A549 (cell line): ENCODE measurements around the gene CHI3L1. TPM values are rescaled to one million over a fixed set of nuclear protein-coding genes. Genes with fewer than 3 reads are reported as not detected.

Experiments
- ATAC-seq, 2 experiments: fragments of 200-7000 bp in 1 of 2; fragments of >200 bp in 1 of 2; cut with Nextera tagmentation in 1 of 2; cut with Tn5 transposase in 1 of 2; 3 replicates each; pipeline versions ENCODE4 v1.8.0 to v1.9.1; 2018 to 2020; ENCODE audit warnings: mild to moderate bottlenecking in 1 of 2, moderate library complexity in 1 of 2
- CTCF ChIA-PET: fragments of 300-600 bp; sonication (Branson Sonifier 250); formaldehyde crosslinking; extraction: SDS; loops from one replicate; lab custom pipeline; 2021; ENCODE audit warnings: antibody characterized with exemption, inconsistent platforms; lab: Yijun Ruan, JAX
- POLR2A ChIA-PET: fragments of 350-600 bp; formaldehyde crosslinking; extraction: SDS; loops from one replicate; lab custom pipeline; 2021; ENCODE audit warnings: antibody characterized with exemption, inconsistent platforms; lab: Yijun Ruan, JAX
- DNase-seq, 2 experiments: peaks; one replicate each; pipeline versions ENCODE4 v3.0.0 to v3.0.0-alpha.2; 2011 to 2016; ENCODE audit warnings: low read depth in 1 of 2, low spot score in 1 of 2
- FAIRE-seq: peaks from 2 replicates; lab custom pipeline; 2011; peaks lifted over from hg19 to GRCh38; lab: Jason Lieb, UNC
- H3K27ac ChIP-seq, 2 experiments: fragments of >200 bp; sonication (Bioruptor Twin); formaldehyde crosslinking; 3 replicates each; pipeline ENCODE4 v1.5.1; 2016 to 2017
- H3K4me1 ChIP-seq: fragments of >200 bp; sonication (Bioruptor Twin); formaldehyde crosslinking; 3 replicates; pipeline ENCODE4 v1.6.1; 2016
- H3K4me2 ChIP-seq: fragments of >200 bp; sonication (Bioruptor Twin); formaldehyde crosslinking; 3 replicates; pipeline ENCODE4 v1.6.1; 2016
- H3K4me3 ChIP-seq: fragments of >200 bp; sonication (Bioruptor Twin); formaldehyde crosslinking; 3 replicates; pipeline ENCODE4 v1.5.1; 2016
- H3K9me3 ChIP-seq: fragments of >200 bp; sonication (Bioruptor Twin); formaldehyde crosslinking; 3 replicates; pipeline ENCODE4 v1.6.1; 2016
- CEBPB ChIP-seq, 2 experiments: fragments of >200 bp in 1 of 2; sonication (Bioruptor Twin) in 1 of 2; formaldehyde crosslinking in 1 of 2; IDR thresholded peaks; 2 replicates each; pipeline ENCODE4 v1.6.1; 2012 to 2016
- EHF ChIP-seq: fragments of 250-450 bp; sonication (Bioruptor Pico); IDR thresholded peaks from 2 replicates; pipeline ENCODE4 v1.5.0; 2020; ENCODE audit warnings: mild to moderate bottlenecking
- EP300 ChIP-seq, 2 experiments: fragments of >200 bp; sonication (Bioruptor Twin); formaldehyde crosslinking; IDR thresholded peaks; 2 replicates in 1 of 2; 3 replicates in 1 of 2; pipeline ENCODE4 v1.6.1; 2016 to 2017
- HDAC2 ChIP-seq: fragments of 200-600 bp; sonication (generic); IDR thresholded peaks from 2 replicates; pipeline ENCODE4 v1.6.1; 2016
- HES2 ChIP-seq: fragments of >200 bp; sonication (Bioruptor Twin); formaldehyde crosslinking; IDR thresholded peaks from 2 replicates; pipeline ENCODE4 v1.6.1; 2016
- HEYL ChIP-seq: fragments of 250-450 bp; sonication (Bioruptor Pico); IDR thresholded peaks from 2 replicates; pipeline ENCODE4 v1.8.0; 2021; ENCODE audit warnings: mild to moderate bottlenecking, moderate library complexity
- HMGXB4 ChIP-seq: fragments of 250-450 bp; sonication (Bioruptor Pico); IDR thresholded peaks from 2 replicates; pipeline ENCODE4 v1.5.0; 2021; ENCODE audit warnings: mild to moderate bottlenecking, moderate library complexity, borderline replicate concordance
- PBX3 ChIP-seq: IDR thresholded peaks from 2 replicates; pipeline ENCODE4 v1.6.1; 2012
- PHF8 ChIP-seq: fragments of 200-600 bp; sonication (generic); IDR thresholded peaks from 2 replicates; pipeline ENCODE4 v1.6.1; 2016; ENCODE audit warnings: low read depth, mild to moderate bottlenecking, antibody characterized with exemption, moderate library complexity, borderline replicate concordance
- RAD21 ChIP-seq, 2 experiments: fragments of >200 bp in 1 of 2; sonication (Bioruptor Twin) in 1 of 2; formaldehyde crosslinking in 1 of 2; IDR thresholded peaks in 1 of 2; conservative IDR thresholded peaks in 1 of 2; 2 replicates in 1 of 2; 3 replicates in 1 of 2; pipeline ENCODE4 v1.6.1; 2012 to 2018; ENCODE audit warnings: inconsistent platforms in 1 of 2
- TFCP2L1 ChIP-seq: fragments of 250-450 bp; sonication (Bioruptor Pico); IDR thresholded peaks from 2 replicates; pipeline ENCODE4 v1.5.0; 2021; ENCODE audit warnings: mild to moderate bottlenecking
- USF2 ChIP-seq: fragments of 450-650 bp; IDR thresholded peaks from 2 replicates; pipeline ENCODE4 v1.6.1; 2014; ENCODE audit warnings: antibody characterized with exemption
- ZC3H11A ChIP-seq: fragments of 450-650 bp; IDR thresholded peaks from 2 replicates; pipeline ENCODE4 v1.6.1; 2014; ENCODE audit warnings: antibody characterized with exemption, mild to moderate bottlenecking
- WGBS: methylation state at CpG from one replicate; pipeline ENCODE4 v1.1.6; 2017; ENCODE audit errors: missing lambda C conversion rate; 5-methylcytosine and 5-hydroxymethylcytosine counted together
- polyA plus RNA-seq, 4 experiments: library from polyadenylated mRNA; depleted of rRNA in 3 of 4; stranded (reverse); fragments of >200 nt; fragmentation: RNase III in 1 of 4; extraction: RNeasy Plus Mini Kit Qiagen cat#74134 plus additional on column Dnase treatment in 1 of 4; gene quantifications; 2 replicates in 3 of 4; 3 replicates in 1 of 4; pipeline ENCODE4 v1.2.3, GENCODE V29; 2011 to 2017

Gene CHI3L1
- polyA plus RNA-seq, 2 of the 4 experiments (the other 2 are of a cell fraction), result 0.04 TPM; not detected in 1

- peaks cover 32% of the 10 kb centered on the region; the same call in 2 of the 3 replicates for H3K4me1 ChIP-seq
- no peak overlapping the region for H3K4me3 ChIP-seq
- H3K27ac ChIP-seq, result no peak overlapping the region
- H3K4me2 ChIP-seq, result no peak overlapping the region
- no peak for TF ChIP-seq CEBPB (IDR thresholded peaks at IDR 0.05)
- no peak for TF ChIP-seq PHF8
- no peak for TF ChIP-seq USF2
- TF ChIP-seq ZC3H11A, result no peak
- no peak for TF ChIP-seq RAD21 (conservative IDR thresholded peaks at IDR 0.05 in 1 of 2, IDR thresholded peaks at IDR 0.05 in 1 of 2)
- no peak for TF ChIP-seq EHF (CRISPR knock-in tag)
- no peak for TF ChIP-seq HEYL
- TF ChIP-seq, all 56 proteins: peak for 0
- no peaks in the 10 kb centered on the region for H3K9me3 ChIP-seq
- no peak for DNase-seq
- FAIRE-seq, result no peak
- ChIA-PET CTCF (interaction anchor here (0.8 to 9.0 kb wide), 8 partner anchors 9 to 136 kb away, joined by 3 to 91 read pairs (median 5); no protein-coding TSS in a partner anchor), POLR2A (no interaction called here)
- 77% methylated on average over 9 of the region's 9 CpGs for WGBS
- ATAC-seq, result no peak
These were observed 54.8 kb downstream of the CHI3L1 start for GRCh38 chr1:203131548-203132200.

GRCh38 chr1:203130358-203130985 lies 56.0 kb downstream of the CHI3L1 start:
- Histone ChIP-seq H3K4me1 (peaks cover 31% of the 10 kb centered on the region; the same call in 2 of the 3 replicates), H3K4me2 (no peak overlapping the region)
- WGBS, result 88% methylated on average over 3 of the region's 3 CpGs
- POLR2A ChIA-PET, result no interaction called here
- TF ChIP-seq PBX3 (no peak), HES2 (no peak), HMGXB4 (CRISPR knock-in tag) (no peak), HDAC2 (no peak), TFCP2L1 (CRISPR knock-in tag) (no peak)
- TF ChIP-seq, all 56 proteins: peak for 0
- no peak overlapping the region for H3K27ac ChIP-seq
- CTCF ChIA-PET, result interaction anchor here (0.5 to 9.0 kb wide), 10 partner anchors 8 to 530 kb away, joined by 3 to 91 read pairs (median 5); no protein-coding TSS in a partner anchor
- no peak overlapping the region for H3K4me3 ChIP-seq
- DNase-seq (no peak), ATAC-seq (no peak), FAIRE-seq (no peak)
- H3K9me3 ChIP-seq, result no peaks in the 10 kb centered on the region

- ChIA-PET CTCF (interaction anchor here (0.8 to 9.0 kb wide), 10 partner anchors 9 to 446 kb away, joined by 3 to 91 read pairs (median 5); no protein-coding TSS in a partner anchor), POLR2A (no interaction called here)
- Histone ChIP-seq H3K4me1 (peaks cover 26% of the 10 kb centered on the region; the same call in 1 of the 3 replicates), H3K4me2 (no peak overlapping the region), H3K4me3 (no peak overlapping the region)
- WGBS, result 52% methylated on average over 7 of the region's 7 CpGs
- no peak for DNase-seq
- FAIRE-seq, result no peak
- no peak for ATAC-seq
- TF ChIP-seq EP300 (IDR thresholded peaks at IDR 0.05), result no peak
- TF ChIP-seq, all 56 proteins: peak for 0
- H3K9me3 ChIP-seq, result no peaks in the 10 kb centered on the region
- no peak overlapping the region for H3K27ac ChIP-seq
These were observed 56.8 kb downstream of the CHI3L1 start for GRCh38 chr1:203129501-203130231.

Other genes starting within 250 kb of the CHI3L1 start
- 131 and 149 TPM in 2 replicates for gene ADIPOR1, start 228.4 kb downstream of the CHI3L1 start, polyA plus RNA-seq (2011; rRNA removed)
- 51.4 to 56.4 TPM (median 55.2 TPM) in 3 replicates for gene ADIPOR1, start 228.4 kb downstream of the CHI3L1 start, polyA plus RNA-seq (2017; fragmentation: RNase III; extraction: RNeasy Plus Mini Kit Qiagen cat#74134 plus additional on column Dnase treatment)
- 15.9 and 19.0 TPM in 2 replicates for gene CYB5R1, start 219.4 kb downstream of the CHI3L1 start, polyA plus RNA-seq (2011; rRNA removed)
- gene CYB5R1, start 219.4 kb downstream of the CHI3L1 start, polyA plus RNA-seq (2017; fragmentation: RNase III; extraction: RNeasy Plus Mini Kit Qiagen cat#74134 plus additional on column Dnase treatment), result 16.5 to 19.3 TPM (median 19.3 TPM) in 3 replicates
- gene TMEM183A, start 179.3 kb downstream of the CHI3L1 start, polyA plus RNA-seq (2011; rRNA removed), result 114 and 123 TPM in 2 replicates
- 46.3 to 49.4 TPM (median 48.4 TPM) in 3 replicates for gene TMEM183A, start 179.3 kb downstream of the CHI3L1 start, polyA plus RNA-seq (2017; fragmentation: RNase III; extraction: RNeasy Plus Mini Kit Qiagen cat#74134 plus additional on column Dnase treatment)
- gene PPFIA4, start 160.2 kb downstream of the CHI3L1 start, polyA plus RNA-seq (2011; rRNA removed), result 0.47 and 1.0 TPM in 2 replicates
- 0.33 to 0.63 TPM (median 0.44 TPM) in 3 replicates for gene PPFIA4, start 160.2 kb downstream of the CHI3L1 start, polyA plus RNA-seq (2017; fragmentation: RNase III; extraction: RNeasy Plus Mini Kit Qiagen cat#74134 plus additional on column Dnase treatment)
- not detected in 2 replicates for gene MYOG, start 100.7 kb downstream of the CHI3L1 start, polyA plus RNA-seq (2011; rRNA removed)
- gene MYOG, start 100.7 kb downstream of the CHI3L1 start, polyA plus RNA-seq (2017; fragmentation: RNase III; extraction: RNeasy Plus Mini Kit Qiagen cat#74134 plus additional on column Dnase treatment), result not detected in 3 replicates
- gene ADORA1, start 59.0 kb downstream of the CHI3L1 start, polyA plus RNA-seq (2011; rRNA removed), result 0.48 and 0.50 TPM in 2 replicates
- 0.94 to 2.4 TPM (median 1.8 TPM) in 3 replicates for gene ADORA1, start 59.0 kb downstream of the CHI3L1 start, polyA plus RNA-seq (2017; fragmentation: RNase III; extraction: RNeasy Plus Mini Kit Qiagen cat#74134 plus additional on column Dnase treatment)
- not detected in 2 replicates for gene MYBPH, start 10.9 kb downstream of the CHI3L1 start, polyA plus RNA-seq (2011; rRNA removed)
- gene MYBPH, start 10.9 kb downstream of the CHI3L1 start, polyA plus RNA-seq (2017; fragmentation: RNase III; extraction: RNeasy Plus Mini Kit Qiagen cat#74134 plus additional on column Dnase treatment), result not detected in 3 replicates
- not detected in 2 replicates for gene CHIT1, start 43.0 kb upstream of the CHI3L1 start, polyA plus RNA-seq (2011; rRNA removed)
- not detected in 3 replicates for gene CHIT1, start 43.0 kb upstream of the CHI3L1 start, polyA plus RNA-seq (2017; fragmentation: RNase III; extraction: RNeasy Plus Mini Kit Qiagen cat#74134 plus additional on column Dnase treatment)
- gene BTG2, start 118.8 kb upstream of the CHI3L1 start, polyA plus RNA-seq (2011; rRNA removed), result 16.0 and 16.4 TPM in 2 replicates
- gene BTG2, start 118.8 kb upstream of the CHI3L1 start, polyA plus RNA-seq (2017; fragmentation: RNase III; extraction: RNeasy Plus Mini Kit Qiagen cat#74134 plus additional on column Dnase treatment), result 7.2 to 9.2 TPM (median 8.0 TPM) in 3 replicates
- 0.03 and 0.04 TPM in 2 replicates for gene FMOD, start 164.4 kb upstream of the CHI3L1 start, polyA plus RNA-seq (2011; rRNA removed)
- not detected in 3 replicates for gene FMOD, start 164.4 kb upstream of the CHI3L1 start, polyA plus RNA-seq (2017; fragmentation: RNase III; extraction: RNeasy Plus Mini Kit Qiagen cat#74134 plus additional on column Dnase treatment)